ENCODE data around the gene PTPN14.
"Not testable (repeated sequence)": the region's sequence is repeated elsewhere in the genome, so short reads cannot be mapped to it uniquely, and the experiment has no call there.

Gene PTPN14

GRCh38 chr1:214413315-214413714 lies 138.1 kb downstream of the PTPN14 start:
- FAIRE-seq, result no peak
- DNase-seq (ENCODE audit: insufficient read length, low spot score), result no peak

- FAIRE-seq (no peak), DNase-seq (ENCODE audit: insufficient read length, low spot score) (no peak)
Measured at GRCh38 chr1:214404571-214405213, 146.7 kb downstream of the PTPN14 start.

- FAIRE-seq, result peak; percentile 31
Measured at GRCh38 chr1:214404154-214404553, 147.2 kb downstream of the PTPN14 start.

GRCh38 chr1:214403431-214403830 lies 148.0 kb downstream of the PTPN14 start:
- no peak for FAIRE-seq
- DNase-seq (ENCODE audit: insufficient read length, low spot score), result no peak

More at GRCh38 chr1:214404154-214404553, 147.2 kb downstream of the PTPN14 start:
- DNase-seq (ENCODE audit: insufficient read length, low spot score), result no peak

GRCh38 chr1:214402613-214403083 lies 148.8 kb downstream of the PTPN14 start:
- FAIRE-seq (no peak), DNase-seq (ENCODE audit: insufficient read length, low spot score) (no peak)

- FAIRE-seq, result no peak
Measured at GRCh38 chr1:214401666-214402065, 149.7 kb downstream of the PTPN14 start.

GRCh38 chr1:214400131-214400530 lies 151.3 kb downstream of the PTPN14 start:
- no peak for DNase-seq (ENCODE audit: insufficient read length, low spot score)
- FAIRE-seq, result no peak

More at GRCh38 chr1:214401666-214402065, 149.7 kb downstream of the PTPN14 start:
- DNase-seq (ENCODE audit: insufficient read length, low spot score), result no peak

- DNase-seq (ENCODE audit: insufficient read length, low spot score) (no peak), FAIRE-seq (no peak)
Measured at GRCh38 chr1:214398490-214398889, 152.9 kb downstream of the PTPN14 start.

GRCh38 chr1:214397497-214397896 lies 153.9 kb downstream of the PTPN14 start:
- FAIRE-seq (no peak), DNase-seq (ENCODE audit: insufficient read length, low spot score) (no peak)

- no peak for FAIRE-seq
- no peak for DNase-seq (ENCODE audit: insufficient read length, low spot score)
Measured at GRCh38 chr1:214396330-214396729, 155.1 kb downstream of the PTPN14 start.

GRCh38 chr1:214394569-214394968 lies 156.8 kb downstream of the PTPN14 start:
- DNase-seq (ENCODE audit: insufficient read length, low spot score), result not testable (repeated sequence)

GRCh38 chr1:214393086-214393485 lies 158.3 kb downstream of the PTPN14 start:
- no peak for DNase-seq (ENCODE audit: insufficient read length, low spot score)
- no peak for FAIRE-seq

More at GRCh38 chr1:214394569-214394968, 156.8 kb downstream of the PTPN14 start:
- not testable (repeated sequence) for FAIRE-seq

GRCh38 chr1:214391873-214392645 lies 159.3 kb downstream of the PTPN14 start:
- FAIRE-seq (no peak), DNase-seq (ENCODE audit: insufficient read length, low spot score) (no peak)

- DNase-seq (ENCODE audit: insufficient read length, low spot score) (no peak), FAIRE-seq (no peak)
Measured at GRCh38 chr1:214389734-214390133, 161.7 kb downstream of the PTPN14 start.

GRCh38 chr1:214386747-214387146 lies 164.7 kb downstream of the PTPN14 start:
- no peak for FAIRE-seq
- DNase-seq (ENCODE audit: insufficient read length, low spot score), result no peak

- DNase-seq (ENCODE audit: insufficient read length, low spot score), result no peak
- FAIRE-seq, result no peak
Measured at GRCh38 chr1:214386333-214386732, 165.1 kb downstream of the PTPN14 start.

GRCh38 chr1:214385428-214385827 lies 166.0 kb downstream of the PTPN14 start:
- no peak for FAIRE-seq
- no peak for DNase-seq (ENCODE audit: insufficient read length, low spot score)

GRCh38 chr1:214384373-214385079 lies 166.9 kb downstream of the PTPN14 start:
- no peak for FAIRE-seq

GRCh38 chr1:214383381-214384372 lies 167.7 kb downstream of the PTPN14 start:
- no peak for DNase-seq (ENCODE audit: insufficient read length, low spot score)
- FAIRE-seq, result no peak

More at GRCh38 chr1:214384373-214385079, 166.9 kb downstream of the PTPN14 start:
- no peak for DNase-seq (ENCODE audit: insufficient read length, low spot score)

All from GM19239 (cell line).